GM18873 (cell line): ENCODE data around the gene CD300LB.
"Not testable (repeated sequence)": the region's sequence is repeated elsewhere in the genome, so short reads cannot be mapped to it uniquely, and the experiment has no call there.

Experiments
- ATAC-seq: cut with Tn5 transposase; IDR thresholded peaks from one replicate; pipeline ENCODE4 v1.9.1; 2021; ENCODE audit warnings: mild to moderate bottlenecking, moderate library complexity, moderate number of reproducible peaks; ENCODE audit not compliant: unreplicated experiment, low FRiP score

CD300LB gene

DNA sequence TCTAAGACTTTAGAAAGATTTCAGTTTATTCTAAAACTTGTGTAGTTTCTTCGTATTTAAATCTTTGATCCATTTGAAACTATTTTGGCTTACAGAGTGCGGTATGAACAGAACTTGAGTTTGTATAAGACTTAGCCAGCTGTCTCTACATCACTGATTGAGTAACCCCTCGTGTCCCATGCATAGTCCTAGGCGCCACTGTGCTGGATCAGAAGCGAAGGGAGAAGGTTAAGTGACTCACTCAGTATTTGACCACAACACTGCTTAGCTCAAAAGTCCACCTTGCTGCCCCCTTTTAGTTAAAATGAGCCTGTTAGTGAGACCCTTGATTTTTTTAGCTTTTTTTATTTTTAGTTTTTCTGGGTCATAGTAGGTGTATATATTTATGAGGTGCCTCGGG, 28.4 kb downstream of the CD300LB start:
- no peak for ATAC-seq

DNA sequence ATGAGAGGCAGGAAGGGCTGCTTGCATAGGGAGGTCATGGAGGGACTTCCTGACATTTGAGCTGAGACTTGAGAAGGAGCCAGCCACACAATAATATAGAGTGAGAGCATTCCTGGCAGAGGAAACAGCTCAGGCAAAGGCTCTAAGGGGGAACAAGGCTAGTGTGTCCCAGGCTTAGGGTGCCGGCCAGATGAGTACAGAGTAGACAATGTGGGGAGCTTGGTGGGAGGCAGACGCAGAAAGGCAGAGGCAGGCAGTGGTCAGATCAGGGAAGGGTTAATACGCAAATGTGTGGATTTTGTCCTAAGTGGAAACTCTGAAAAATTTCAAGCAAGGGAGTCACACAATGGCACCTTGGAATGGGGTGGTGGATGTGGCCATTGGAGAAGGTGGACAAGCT, 31.3 kb downstream of the CD300LB start:
- no peak for ATAC-seq

DNA sequence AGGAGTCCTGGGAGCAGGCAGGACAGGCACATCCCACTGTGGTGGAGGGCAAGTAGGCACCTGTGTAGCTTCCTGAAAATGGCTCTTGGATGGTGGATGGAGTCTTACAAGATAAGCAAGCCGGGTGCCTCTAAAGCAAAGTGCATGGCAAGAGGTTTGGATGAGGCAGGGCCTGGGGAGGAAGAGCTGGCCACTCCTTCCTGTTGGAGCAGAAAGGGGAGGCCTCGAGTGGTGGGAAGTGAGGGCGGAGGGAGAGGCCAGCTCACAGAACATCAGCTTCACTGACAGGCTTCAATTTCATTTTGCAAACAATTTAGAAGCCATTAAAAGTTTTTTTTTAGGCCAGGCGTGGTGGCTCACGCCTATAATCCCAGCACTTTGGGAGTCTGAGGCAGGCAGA, 33.8 kb downstream of the CD300LB start:
- ATAC-seq = no peak

DNA sequence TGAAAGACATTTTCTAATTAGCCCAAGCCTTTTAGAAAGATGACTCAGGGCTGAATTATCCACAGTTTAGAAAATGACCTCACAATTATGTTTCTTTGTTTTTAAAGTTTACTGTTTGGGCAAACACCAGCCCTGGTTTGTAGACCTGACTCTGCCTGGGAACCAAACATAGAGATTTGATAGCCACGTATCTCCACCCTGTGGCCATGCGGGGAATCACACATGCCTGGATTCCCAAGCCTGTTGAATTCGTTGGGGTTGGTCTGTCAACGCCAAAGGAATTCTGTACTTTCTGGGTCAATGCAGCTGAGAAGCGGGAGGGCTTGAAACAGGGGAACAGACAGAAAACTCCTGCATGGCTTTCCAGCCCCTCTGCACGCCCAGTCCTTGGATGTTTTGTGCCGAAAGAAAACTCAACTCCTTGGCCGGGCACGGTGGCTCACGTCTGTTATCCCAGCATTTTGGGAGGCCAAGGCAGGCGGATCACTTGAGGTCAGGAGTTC, 37.9 kb downstream of the CD300LB start:
- no peak for ATAC-seq

DNA sequence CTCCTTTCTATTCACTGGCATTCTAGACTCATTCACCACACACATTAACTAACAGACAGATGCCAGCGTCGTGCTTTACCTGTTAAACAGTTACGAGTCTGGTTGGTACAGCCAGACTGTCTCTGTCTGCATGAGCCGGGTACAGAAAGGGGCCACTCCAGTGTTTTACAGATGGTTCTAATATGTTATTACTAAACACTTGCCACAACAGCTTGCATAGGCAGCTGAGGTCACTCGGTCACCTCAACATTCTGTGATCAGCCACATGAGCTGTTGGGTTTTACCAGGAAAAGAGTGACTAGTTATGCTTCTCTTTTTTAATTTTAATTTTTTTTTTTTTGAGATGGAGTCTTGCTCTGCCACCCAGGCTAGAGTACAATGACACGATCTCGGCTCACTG, 39.6 kb downstream of the CD300LB start:
- no peak for ATAC-seq

DNA sequence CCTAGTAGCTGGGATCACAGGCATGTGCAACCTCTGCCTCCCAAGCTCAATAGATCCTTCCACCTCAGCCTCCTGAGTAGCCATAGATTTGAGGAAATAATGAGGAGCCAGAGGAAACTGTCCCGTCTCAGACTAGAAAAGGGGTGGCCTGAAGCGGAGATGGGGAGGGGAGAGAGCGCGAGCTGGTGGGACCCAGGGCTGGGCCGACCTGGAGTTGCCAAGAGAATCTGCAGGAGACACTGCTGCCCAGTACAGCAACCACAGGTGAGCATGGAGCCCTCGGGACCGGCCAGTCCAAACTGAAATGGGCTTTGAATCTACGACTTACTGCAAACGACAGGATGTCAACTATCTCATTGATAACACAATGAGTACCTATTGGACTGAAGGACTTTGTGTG, 40.6 kb downstream of the CD300LB start:
- no peak for ATAC-seq

DNA sequence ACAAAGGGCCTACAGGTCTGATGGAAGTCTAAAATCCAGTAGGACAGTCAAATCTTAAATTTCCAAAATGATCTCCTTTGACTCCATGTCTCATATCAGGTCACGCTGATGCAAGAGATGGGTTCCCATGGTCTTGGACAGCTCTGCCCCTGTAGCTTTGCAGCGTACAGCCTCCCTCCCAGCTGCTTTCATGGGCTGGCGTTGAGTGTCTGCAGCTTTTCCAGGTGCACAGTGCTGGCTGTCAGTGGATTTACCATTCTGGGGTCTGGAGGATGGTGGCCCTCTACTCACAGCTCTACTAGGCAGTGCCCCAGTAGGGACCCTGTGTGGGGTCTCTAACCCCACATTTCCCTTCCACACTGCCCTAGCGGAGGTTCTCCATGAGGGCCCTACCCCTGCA, 43.0 kb downstream of the CD300LB start:
- not testable (repeated sequence) for ATAC-seq

DNA sequence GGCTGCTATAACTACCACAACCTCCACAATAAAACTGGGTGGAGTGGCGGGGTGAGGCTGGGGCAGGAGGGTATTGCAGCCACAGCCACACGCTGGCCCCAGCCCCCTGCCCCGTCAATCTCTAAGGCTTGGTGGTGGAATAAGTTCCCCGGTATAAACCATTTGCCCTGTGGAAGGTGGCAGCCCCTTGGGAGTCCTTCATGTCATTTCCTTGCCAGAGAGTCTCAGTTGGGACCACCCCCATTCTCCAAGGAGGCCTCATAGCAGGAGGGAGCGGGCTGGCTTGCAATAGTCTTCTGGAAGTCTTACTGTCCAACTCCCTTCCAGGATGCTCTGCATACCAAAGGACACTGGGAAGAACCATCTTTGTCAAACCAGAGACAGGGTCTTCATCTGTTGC, 45.4 kb downstream of the CD300LB start:
- ATAC-seq = no peak

DNA sequence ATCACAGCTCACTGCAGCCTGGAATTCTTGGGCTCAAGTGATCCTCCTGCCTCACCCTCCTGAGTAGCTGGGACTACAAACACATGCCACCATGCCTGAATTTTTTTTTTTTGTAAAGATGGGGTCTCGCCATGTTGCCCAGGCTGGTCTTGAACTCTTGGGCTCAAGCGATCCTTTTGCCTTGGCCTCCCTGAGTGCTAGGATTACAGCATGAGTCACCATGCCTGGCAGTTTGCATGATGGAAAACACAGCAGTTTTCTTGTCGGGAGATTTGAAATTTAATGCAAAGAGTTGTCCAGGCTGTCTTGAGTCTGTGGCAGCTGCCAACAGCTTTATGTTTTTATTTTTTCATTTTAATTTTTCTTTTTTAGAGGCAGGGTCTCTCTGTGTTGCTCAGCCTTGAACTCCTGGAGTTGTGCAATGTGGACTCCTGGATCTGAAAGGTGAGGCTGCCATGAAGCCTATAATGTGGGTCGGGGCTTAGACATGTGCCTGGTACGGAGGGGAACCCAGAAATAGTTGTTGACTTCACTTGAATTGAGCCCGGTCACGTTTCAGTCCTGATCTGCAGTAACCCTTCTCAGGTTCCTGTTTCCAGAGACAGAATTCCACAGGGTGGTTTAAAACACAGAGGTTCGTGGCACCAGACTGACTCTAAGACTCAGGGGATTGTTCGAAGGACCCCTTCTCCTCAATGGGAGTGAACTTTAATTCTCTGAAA, 46.1 kb downstream of the CD300LB start:
- ATAC-seq = no peak

DNA sequence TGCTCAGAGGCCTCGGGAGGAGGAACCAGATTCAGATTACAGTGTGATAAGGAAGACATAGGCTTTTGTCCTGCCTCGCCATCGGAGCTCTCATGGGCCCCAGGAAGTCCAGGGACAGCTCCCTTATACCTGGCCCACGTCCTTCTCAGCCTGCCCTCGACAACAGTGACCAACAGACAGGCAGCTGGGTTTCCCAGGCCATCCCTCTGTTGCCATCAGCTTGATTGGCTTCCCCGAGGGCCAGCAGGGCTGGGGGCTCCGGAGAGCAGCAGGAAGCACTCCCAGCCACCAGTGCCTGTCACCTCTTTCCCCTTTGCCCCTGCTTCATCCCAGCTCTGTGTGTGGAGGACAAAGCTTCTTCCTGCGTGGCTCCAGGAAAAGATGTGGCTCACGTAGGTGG, 47.2 kb downstream of the CD300LB start:
- ATAC-seq = no peak

DNA sequence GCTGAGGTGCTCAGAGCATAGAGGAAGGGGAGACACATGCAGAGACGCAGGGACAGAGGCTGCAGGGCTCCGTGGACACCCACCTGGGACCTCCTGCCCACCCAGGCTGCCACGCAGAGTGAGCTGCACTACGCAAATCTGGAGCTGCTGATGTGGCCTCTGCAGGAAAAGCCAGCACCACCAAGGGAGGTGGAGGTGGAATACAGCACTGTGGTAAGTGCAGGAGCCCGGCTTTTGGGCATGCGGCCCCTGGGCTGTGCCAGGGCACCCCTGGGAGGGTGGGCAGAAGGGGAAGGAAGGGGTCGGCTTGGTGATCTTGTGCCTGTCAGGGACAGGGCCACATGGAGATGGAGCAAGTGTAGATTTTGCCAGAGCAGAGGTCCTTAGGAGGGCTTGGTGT, 49.7 kb downstream of the CD300LB start:
- ATAC-seq = no peak

DNA sequence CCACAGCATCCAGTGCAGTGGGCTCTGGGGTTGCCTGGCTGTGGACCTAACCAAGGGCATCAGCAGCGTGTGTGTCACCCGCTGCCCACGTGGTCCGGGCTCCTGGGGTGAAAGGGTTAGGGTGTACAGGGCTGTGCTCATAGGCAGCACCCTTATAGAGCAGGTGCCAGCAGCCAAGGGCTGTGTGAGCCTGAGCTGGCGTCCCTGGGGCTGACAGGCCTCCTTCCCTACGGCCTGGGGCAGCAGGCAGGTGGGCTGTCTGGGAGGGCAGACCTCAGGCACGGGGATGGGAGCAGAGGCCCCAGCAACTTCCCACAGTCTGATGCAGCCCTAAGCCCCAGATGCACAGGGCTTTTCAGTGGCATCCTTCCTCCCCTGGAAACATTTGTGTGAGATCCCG, 51.0 kb downstream of the CD300LB start:
- ATAC-seq = no peak

DNA sequence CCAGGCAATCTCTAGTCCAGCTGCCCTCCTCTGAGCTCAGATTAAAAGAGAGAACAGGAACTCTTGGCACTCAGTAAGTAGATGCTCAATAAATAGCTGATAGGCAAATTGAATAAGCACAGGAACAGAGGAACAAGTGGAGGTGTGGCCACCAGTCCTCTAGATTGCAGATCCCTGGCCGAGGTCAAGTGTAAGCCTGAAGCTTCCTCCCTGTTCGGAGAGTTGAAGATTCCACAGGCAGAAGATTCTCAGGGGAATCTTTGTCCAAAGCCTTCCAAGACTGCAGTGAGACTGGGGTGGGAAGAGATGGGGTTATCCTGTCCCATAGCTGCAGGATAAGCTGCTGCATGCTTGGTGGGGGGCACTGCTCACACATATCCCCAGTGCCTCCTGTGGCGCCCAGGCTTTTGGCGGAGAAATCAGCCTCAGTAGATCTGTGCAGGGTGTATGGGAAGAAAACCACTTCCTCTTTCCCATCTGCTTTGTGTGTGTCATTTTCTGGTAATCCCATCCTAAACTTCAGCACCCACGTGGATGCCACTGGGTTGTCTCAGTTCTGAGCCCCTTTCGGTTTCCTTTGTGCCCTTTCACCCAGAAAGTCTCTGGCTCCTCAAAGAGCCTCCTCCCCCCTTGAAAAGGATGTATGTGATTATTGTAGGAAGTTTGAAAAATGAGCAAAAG, 52.7 kb downstream of the CD300LB start:
- ATAC-seq = no peak

DNA sequence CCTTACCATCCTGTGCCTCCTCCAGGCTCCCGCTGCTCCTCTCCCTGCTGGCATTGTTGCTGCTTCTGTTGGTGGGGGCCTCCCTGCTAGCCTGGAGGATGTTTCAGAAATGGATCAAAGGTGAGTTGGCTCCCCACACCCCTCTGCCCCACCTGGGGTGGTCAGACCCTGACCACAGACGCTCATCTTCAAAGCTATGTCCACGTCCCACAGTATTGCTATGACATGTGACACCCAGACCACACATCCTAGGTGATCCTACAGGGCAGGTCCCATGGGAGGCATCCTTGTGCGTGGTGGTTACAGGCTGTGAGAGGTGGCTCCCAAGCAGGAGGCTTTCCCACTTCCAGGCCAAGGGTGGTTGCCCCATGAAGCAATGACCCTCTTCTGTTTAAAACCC, 53.9 kb downstream of the CD300LB start:
- no peak for ATAC-seq

DNA sequence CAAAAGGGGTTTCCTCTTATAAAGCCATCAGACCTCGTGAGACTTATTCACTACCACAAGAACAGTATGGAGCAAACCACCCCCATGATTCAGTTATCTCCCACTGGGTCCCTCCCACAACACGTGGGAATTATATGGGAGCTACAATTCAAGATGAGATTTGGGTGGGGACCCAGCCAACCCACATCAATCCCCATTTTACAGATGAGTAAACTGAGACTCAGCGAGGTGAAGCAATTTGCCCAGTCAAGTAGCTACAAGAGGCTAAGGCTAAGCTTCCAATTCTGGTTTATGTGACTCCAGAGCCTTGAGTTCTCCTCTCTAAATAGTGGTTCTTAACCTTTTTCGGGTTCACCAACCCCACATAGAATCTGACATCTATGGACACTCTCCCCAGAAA, 56.1 kb downstream of the CD300LB start:
- ATAC-seq = no peak

DNA sequence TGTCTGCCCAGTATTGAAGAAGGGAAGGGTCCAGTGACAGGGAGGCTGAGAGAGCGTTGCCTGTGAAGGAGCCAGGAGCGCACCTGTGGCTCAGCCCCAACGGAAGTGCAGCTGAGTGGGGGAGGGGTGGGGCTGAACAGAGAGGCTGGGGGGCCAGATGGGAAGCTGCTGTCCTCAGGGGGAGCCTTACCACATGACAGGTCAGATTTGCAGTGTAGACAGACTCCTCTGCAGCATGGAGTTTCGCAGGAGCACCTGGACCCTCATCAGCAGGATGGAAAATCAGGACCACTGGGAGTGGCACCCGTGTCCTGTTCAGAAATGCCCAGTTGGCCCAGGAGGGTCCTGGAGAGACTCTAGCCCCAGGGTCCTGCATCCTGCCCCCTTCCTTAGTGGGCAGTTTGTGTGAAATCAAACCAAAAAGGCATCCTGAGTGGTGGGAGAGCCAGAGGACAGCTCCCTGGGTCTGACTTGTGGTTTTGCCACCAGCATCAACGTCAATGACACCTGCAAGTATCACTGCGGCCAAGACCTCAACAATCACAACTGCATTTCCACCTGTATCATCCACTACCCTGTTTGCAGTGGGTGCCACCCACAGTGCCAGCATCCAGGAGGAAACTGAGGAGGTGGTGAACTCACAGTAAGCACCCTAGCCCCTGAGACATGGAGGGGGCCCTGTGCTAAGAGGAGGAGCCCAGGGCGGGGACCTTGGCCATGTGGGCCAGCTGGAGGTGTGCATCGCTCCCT, 57.1 kb downstream of the CD300LB start:
- ATAC-seq = no peak

DNA sequence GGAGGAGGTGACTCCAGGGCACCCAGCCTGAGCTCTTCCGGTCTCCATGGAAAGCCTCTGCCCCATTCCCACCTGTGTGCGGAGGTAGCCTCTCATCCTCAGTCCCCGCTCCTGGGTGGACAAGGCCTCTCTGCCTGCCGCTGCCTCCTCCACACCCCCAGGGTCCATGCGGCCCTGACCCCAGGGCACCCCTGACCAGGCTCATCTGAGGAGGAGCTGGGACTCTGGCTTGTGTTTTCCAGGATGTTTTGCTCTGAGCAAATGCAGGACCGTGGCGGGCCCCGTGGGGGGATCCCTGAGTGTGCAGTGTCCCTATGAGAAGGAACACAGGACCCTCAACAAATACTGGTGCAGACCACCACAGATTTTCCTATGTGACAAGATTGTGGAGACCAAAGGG, 58.0 kb downstream of the CD300LB start:
- no peak for ATAC-seq

DNA sequence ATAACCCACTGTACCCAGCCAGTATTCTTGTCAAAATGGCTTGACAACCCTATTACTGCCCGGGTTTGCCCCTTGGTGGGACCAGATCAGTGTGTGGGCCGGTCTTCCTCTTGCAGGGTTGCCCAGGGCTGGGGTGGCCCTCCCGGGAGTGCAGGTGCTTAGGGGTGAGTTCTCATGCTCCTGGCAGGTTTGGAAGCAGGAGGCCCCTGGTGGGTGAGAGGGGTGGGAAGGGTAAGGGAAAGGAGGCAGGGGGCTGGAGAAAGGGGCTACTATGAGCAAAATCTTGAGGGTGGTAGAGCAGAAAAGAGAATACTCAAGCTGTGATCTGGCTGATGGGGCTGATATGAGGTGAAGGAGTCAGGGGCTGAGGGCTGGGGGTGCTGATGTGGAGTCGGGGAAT, 58.4 kb downstream of the CD300LB start:
- ATAC-seq = no peak

DNA sequence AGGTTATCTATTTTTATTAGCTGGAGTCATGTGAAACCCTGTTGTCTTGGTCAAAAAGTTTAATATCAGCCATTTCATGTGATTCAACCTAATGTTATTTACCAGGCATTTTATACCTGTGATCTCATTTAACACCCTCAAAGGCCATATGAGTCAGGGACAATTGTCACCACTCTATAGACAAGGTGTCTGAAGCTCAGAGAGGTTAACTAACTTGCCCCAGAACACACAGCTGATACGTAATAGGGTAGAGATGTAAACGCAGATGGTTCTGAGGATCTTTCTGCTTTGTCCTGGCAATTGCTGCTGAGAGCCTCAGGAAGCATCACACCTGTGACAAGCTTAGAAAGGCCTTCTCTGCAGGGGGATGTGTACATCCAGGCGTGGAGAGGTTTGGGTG, 59.9 kb downstream of the CD300LB start:
- no peak for ATAC-seq
